NCI-H2196 treated with DMSO at 0.1 percent for 48 hours (cell line): Measurements from ENCODE around the gene BRD4.

Experiments
- DNase-seq: peaks from one replicate; lab custom pipeline; 2025; ENCODE audit not compliant: unreplicated experiment; lab: John Stamatoyannopoulos, UW

Gene BRD4

DNA sequence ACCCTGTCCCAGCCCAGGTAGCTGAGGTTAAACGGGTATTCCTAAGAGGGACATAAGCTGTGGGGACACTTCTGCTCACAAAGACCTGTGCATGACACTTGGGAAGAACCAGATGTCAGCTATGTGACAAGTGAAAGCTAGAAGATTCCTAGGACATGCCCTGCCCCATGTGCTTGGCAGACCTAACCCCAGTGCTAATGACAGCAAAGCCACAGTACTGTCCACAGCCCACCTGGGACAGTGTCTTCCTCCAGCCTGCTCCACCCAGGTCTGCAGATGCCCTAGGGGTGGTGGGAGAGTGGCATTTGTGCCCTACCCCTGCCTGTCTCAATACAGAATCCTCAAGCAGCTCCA lies 81.7 kb downstream of the BRD4 start:
- DNase-seq, result no peak

DNA sequence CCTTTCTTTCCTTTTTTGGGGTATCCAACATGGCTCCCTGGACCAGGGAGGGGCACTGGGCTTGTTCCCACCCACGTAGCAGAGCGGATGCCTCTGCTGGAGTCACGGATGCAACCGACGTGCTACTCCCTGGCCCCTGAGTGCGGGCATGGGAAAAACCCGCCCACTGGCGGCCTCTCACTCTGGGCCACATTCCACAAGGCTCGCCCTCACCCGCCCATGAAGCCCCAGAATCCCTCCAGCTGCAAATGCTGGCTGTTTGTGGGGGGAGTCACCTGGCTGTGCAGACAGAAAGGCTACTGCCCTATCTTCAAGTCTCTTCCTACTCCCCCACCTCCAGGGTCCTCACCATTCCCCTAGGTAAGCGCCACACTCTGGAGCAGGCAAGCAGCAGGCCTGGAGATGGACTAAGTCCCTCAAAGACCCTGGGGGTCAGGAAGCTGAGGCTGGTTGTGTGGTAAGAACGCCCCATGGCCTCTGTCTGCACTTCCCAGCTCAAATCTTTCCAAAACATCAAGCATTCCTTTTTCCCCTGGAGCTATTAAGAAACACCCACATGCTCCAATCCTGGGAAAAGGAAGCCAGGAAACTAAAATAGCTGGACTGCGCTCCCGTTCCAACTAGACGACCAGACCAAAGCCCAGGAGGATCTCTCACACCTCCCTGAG lies 82.2 kb downstream of the BRD4 start:
- DNase-seq, result no peak

DNA sequence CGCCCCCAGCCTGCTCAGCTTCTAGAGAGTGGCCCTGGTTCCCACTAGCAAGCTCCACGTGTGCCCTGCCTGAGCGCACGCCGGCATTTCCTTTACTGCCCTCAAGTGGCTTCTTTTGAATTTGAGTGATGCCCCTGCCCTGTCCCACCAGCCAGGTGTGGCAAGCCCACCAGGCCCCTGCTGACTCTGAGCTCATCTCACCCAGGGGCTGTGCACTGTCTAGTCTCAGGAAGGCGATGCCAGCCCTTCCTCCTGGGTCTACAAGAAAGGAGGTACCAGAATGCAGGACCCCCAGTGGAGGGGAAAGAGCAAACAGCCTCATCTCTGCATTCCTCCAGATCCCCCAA lies 82.8 kb downstream of the BRD4 start:
- no peak for DNase-seq

DNA sequence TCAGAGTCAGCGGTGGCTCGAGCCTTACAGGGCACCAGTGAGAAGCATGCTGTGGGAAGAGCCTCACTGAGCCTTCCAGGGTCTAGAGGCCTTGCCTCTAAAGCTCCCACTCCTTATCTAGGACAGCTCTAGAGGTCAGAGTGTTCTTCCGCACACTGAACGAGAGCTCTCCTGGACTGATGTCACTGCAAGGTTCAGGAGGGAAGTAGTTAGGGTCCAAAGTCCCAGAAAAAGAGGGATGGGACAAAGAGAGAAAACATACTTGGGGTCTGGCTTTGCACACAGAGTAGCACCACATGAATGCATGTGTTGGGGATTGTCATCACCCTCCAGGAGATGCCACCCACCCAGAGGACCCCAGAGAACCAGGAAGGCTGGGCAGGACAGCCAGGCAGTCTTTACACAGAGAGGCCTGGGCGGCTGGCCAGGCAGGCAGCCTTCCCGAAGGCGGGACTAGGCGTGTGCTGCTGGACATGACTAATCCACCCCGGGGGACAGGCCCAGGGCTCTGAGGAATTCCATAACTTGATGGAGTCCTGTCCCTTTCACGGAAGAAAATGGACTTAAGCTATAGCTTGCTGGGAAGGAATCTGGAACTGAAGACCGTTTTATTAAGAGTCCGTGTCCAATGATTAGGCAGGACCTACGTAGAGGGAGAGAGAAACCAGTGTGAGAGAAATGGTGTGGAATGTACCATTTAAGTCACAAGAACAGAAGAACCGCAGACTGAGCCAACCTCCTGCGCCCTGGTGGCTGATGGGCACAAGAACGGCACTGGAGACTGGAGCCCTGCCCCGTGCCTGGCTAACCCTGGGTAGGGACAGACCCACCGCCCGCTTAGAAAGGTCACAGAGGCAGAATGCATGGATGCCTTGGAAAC lies 83.5 kb downstream of the BRD4 start:
- no peak for DNase-seq

DNA sequence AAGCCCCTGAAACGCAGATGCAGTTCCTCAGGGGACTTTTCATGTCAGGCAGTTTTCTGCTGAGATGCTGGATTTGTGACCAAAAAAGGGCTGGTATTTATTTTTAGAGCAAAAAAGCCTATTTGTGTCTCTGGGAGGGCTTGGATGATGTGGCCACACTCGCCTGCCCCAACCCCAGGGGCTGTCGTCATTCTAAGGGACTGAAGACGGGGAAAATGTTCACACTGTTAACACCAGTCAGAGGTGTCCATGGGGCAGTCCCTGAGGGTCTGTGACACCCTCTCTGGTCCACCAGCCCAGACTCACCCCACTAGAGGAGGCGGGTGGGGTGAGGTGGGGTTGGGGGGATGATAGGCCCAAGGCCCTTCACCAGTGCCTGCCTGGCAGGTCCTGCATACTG lies 84.2 kb downstream of the BRD4 start:
- DNase-seq, result no peak

DNA sequence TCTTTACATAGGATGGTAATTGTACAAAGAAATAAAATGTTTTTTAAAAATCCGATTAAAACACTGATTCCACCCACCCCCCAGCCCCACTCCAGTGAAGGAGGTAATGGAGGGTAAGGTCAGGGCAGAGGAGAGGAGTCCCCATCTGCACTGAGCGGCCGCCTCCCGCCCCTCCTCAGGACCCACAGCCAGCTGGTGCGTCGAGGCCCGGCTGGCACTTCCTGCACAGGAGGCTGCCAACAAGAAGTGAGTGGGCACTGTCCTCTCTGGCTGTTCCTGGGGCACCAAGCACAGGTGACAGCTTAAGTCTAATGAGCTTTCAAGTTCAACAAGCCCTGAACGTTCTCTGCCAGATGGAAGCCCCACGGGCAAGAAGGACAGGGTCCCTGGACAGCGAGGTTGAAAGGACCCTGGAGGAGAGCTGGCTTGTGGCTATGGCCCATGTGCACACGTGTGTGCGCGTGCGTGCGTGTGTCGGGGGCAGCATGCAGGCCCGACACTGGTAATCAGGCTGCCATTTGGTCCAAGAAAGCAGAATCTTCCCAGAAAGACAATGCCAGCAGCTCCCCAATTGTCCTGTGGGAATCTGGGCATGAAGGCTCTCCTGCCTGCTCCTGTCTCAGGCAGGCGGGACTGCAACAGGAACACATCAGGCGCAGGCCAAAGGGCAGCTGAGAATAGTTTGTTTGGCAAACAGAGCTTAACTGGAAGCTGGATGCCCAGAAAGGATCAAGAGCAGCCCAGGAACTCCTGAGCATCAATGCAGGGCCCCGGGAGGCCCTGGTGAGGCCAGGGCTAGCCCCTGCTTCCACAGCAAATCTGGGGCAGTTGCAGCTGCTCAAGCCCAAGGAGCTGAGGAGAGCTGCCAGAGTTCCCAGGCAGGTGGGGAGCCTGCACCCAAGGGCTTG lies 85.0 kb downstream of the BRD4 start:
- no peak for DNase-seq

DNA sequence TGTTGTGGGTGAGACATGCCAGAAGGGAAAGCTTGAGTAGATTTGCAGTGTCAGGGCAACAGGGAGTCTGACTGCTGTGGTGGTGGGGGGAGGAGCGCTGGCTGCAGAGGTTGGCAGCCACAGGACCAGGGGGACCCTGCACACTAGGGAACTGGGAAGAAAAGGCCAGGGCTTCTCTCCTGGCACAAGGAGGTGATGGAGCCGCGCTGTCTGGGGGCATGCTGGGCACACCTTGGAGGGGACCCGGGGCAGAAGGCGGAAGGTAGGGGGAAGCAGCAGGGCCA lies 86.2 kb downstream of the BRD4 start:
- DNase-seq, result no peak

DNA sequence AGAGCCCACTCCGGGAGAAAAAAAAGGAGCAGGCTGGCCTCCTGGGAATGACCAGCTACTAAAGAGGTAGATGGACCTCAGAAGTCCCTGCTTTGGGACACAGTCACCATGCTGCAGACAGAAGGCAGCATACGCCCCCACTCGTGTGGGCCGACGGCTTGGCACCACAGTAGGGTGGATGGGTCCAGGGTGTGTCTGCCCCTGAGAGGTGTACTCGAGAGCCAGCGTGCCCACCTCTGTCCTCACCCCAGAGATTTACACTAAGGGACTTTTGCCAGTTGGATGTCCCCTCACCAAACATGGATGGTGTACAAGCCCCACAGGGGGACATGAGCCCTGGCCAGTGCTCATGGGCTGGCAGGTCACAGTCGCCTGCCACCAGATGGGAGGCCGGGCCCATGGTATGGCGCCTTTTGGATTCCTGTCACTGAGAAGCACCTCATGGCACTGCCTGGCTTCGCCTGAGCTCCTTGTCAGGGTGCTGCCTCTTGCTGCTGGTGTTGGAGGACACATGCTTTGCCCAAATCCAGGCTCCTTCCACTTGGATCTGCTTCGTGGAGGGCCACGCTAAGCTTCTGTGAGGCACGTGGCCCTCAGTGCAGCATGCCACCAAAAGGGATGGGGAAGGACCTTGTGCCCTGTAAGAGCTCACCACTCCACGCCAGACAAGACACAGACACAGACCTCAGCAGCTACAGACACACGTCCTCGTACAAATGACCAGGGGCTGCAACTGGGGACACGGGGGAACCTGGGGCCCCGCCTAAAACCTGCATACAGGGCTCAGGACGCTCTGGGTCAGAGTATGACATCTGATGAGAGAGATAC lies 86.8 kb downstream of the BRD4 start:
- DNase-seq, result no peak

DNA sequence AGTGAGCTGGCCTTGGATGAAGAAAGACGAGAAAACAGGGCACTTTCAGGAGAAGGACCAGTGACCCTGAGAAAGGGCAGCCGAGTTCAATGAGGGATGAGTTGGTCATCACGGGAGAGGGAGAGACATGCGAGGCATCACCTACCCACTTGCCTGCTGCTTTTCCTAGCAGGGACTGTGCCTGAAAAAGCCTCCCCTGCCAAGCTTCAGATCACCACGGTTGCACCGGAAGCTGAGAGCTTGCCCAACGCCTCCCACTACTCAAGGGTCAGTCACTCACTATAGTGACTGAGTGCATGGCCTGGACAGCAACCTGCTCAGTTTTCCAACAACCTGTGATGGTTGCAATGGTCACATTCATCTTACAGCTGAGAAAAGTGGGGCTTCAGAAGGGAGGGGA lies 87.5 kb downstream of the BRD4 start:
- no peak for DNase-seq

DNA sequence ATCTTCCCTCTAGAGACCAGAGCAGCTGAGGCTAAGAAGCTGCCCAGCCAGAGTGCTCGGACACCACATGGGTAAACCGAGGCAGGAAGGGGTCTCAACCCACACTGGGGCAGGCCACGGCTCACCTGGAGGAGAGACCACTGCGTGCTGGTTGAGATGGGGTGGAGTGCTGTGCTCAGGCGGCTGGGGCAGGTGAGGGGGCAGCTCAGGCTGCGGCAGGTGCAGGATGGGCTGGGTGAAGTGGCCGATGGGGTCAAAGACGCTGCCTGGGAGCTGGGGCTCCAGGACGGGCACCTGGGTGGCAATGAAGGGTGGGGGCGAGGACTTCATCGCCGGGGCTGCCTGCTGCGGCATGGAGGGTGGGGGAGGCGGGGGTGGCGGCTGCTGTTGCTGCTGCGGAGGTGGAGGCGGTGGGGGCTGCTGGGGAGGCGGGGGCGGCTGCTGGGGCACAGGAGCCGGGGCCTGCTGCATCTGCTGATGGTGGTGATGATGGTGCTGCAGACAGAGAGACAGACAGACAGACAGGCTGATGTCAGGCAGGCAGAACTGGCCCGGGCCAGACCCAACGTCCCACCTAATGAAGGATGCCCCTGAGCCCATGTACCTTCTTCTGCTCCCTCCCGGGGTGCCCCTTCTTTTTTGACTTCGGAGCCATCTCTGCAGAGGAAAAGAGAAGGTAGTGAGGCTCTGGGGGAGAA lies 88.1 kb downstream of the BRD4 start:
- DNase-seq, result no peak

DNA sequence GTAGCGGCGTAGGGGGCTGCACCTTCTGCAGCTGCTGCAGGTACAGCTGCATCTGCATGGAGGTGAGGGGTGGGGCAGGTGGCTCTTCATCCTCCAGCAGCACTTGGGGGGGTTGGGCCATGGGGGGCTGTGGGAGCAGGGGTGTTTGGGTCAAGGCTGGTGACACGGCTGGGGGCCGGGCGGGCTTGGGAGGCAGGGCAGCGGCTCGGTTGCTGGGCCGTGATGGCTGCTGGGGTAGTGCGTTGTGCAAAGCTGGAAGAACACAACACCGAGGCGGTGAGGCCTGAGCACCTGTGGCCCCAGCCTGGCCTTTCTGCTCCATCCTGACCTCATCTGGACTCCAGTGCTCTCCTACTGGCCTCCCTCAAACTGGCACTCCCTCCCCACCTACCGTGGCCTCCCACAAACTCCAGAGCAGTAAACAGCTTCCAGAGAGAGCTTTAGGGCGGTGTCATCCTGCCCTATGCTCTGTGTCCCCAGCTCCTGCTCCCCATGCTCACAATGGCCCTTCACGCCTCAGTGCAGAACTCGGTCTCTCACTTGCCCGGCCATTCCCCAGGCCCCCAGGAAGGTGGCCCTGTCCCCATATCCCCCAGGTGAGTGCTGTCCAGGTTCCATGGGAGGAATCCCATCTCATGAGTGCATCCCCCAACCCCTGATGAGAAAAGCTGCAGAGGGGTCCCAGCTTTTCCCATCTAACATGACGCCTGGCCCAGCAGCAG lies 88.9 kb downstream of the BRD4 start:
- no peak for DNase-seq

DNA sequence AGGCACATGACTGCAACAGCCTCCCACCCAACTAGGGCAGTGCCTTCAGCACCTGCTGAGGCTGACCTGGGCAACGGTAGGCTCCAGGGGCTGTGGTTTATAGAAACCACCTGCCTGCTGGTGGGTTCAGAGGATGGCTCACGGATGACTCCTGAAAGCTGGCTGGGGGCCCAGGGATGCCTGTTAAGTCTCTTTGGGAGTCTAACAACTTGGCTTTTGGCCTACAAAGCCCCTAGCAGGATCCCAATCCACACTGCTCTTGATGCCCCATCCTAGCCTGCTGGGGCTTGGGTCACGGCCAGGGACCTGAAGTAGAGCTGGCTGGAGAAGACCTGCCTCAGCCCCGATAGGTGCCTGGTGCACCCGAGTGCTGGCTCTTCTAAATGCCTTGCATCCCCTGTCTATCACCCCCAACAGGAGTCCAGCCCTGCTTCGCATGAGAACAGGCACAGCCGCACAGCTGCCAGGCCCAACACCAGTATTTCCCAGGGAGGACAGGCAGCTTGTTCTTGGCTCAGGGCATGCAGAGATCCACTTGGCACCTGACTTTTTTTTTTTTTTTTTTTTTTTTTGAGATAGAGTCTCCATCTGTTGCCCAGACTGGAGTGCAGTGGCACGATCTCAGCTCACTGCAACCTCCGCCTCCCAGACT lies 91.0 kb downstream of the BRD4 start:
- no peak for DNase-seq

DNA sequence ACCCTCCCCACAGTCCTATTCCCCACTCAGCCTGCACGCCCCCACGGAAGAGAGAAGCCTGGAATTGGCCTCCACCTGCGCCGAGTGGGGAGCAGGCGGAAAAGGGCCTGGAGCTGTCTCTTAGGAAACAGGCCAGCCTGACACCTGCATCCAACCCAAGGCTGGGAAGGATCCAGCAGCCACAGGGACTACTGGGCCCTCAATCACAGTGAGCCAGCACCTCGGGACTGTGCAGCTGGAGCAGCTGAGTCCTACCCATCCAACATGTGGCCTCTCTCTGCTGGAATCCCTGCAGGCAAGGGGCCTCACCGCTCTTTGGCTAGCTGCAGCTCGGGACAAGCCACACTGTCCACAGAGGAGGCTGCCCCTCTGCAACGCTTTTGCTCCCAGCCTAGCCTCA lies 91.8 kb downstream of the BRD4 start:
- DNase-seq, result no peak

DNA sequence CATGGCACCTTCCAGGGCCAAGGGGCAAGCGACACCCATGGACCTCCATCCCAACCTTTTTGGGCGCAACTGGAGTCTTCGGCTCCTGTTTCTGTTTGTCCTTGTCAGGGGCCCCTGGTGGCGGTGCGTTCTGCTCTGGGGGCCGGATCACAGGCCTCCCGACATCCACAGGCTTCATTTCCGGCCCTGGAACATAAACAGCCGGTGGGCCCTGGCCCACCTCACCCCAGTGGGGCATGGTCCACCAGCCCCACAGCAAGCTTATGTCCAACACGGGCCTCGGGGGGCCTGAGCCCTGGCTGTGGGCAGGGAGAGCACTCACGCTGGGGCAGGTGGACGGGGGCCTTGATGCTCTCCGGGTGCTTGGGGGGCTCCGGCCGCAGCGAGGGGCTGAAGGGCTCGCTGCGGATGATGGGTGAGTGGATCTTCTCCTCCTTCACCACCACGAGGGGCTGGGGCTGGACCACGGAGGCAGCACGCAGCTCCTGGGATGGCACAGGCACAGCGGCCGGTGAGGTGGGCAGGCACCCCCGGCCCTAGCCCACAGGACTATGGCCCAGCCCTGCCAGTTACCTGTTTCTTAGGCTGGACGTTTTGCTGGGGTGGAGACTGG lies 92.9 kb downstream of the BRD4 start:
- DNase-seq, result no peak

DNA sequence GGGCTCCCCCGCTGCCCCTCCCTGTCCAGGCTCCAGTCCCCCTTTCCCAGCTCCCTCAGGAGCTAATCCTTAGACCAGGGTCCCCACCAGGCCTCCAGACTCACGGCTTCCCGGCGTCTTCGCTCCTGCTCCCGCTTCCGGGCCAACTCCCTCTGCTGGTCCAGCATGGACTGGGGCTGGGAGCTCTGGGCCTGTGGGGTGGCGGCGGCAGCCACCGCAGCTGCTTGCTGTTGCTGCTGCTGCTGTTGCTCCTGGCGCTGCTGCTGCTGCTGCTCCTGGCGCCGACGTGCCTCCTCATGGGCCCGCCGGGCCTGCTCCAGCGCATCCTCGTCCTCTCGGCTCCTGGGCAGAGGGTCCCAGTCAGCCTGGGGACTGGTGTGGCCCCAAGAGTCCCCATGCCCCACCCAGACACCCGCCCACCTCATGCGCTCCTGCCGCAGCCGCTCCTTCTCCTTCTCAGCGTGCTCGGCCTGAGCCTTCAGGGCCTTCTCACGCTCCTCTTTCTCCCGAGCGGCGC lies 93.6 kb downstream of the BRD4 start:
- no peak for DNase-seq

DNA sequence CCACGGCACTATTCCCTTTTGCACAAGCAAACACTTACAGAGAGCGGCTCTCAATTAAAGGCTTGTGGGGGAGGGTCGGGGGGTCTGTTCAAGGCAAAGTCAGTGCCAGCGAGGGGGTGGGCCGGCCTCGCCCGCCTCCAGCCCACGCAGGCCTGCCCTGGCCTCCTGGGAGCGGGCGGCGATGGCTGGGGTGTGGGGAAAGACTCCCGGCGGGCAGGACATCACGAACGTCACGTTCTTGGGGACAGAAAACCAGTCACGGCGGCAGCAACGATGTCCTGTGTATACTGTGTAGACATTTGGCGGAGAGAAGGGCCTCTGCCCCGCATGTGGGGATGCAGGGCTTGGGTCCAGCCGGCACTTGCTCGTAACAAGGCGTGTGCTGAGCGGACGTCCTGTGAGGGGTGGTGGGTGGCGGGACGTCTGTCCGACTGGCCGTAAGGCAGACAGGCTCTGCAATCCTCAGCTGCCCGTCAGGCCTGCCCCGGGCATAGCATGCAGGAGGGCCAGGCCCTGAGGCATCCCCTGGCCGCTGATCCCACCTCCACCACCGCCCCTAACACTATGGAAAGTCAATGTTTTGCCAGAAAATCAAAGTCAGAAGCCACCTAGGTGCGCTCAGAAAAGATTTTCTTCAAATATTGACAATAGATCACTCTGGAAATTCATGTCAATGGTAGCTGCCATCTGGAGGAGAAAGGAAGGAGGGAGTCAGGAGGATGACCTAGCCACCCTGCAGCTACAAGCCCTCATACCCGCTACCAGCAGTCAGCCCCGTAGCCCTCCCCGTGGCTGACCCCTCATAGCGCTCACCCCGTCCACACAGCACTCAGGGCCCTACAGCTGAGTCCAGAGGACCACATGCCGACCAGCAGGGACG lies 94.3 kb downstream of the BRD4 start:
- no peak for DNase-seq

DNA sequence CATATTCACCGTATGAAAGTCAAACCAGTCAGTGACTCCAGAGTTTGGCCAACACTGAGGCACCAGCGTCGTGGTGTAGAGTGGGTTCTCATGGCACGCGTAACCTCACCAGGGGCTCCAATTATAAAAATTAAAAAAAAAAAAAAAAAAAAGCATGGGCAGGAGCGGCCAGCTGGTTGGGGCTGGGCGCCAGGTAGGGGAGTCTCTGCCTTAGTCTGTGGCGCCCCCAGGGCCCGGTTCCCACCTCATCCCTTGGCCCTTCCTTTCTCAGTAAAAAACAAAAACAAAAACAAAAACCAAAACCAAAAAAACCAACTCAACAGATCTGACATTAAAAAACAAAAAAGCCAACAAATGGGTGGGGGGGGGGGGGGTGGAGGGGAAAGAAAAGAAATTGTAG lies 95.5 kb downstream of the BRD4 start:
- DNase-seq, result no peak

DNA sequence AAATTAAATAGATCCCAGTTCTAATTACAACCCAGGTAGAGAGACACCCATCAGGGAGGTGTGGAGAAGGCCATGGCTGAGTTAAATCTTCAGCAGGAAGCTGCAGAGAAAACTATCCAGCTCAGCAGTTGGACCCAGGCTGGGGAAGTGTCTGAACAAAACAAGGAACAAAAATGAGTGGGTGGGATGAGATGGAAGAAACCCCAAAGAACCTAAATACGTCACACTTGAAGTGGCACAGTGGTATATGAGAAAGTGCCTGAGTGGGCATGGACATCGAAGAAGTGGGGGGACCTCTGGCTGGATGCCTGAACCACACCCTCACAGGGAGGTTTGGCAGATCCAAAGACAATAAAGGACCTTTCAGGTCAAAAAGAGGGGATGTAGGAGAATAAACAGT lies 96.6 kb downstream of the BRD4 start:
- no peak for DNase-seq
